Erythroblast (primary cell): ENCODE measurements around the gene TRPC4AP.

Experiments
- GATA1 ChIP-seq: IDR thresholded peaks from 2 replicates; pipeline ENCODE4 v1.6.1; 2011; ENCODE audit warnings: low read depth, mild to moderate bottlenecking, control low read depth, low read length, moderate library complexity
- POLR2A ChIP-seq: IDR thresholded peaks from 2 replicates; pipeline ENCODE4 v1.6.1; 2011; ENCODE audit warnings: mild to moderate bottlenecking, low read length

GRCh38 chr20:34970193-34970840 is 122.3 kb downstream of the TRPC4AP start:
- TF ChIP-seq POLR2A (no peak), GATA1 (no peak)
